ENCODE data around the gene FSCN2. TPM values are rescaled to one million over a fixed set of nuclear protein-coding genes. Genes with fewer than 3 reads are reported as not detected.
A peak's percentile ranks its signal among the peaks of the same experiment; 100 is the strongest.

FSCN2 gene
- total and polyA plus RNA-seq, 2 experiments from 2014 or later, result 0.13 to 1.6 TPM

DNA sequence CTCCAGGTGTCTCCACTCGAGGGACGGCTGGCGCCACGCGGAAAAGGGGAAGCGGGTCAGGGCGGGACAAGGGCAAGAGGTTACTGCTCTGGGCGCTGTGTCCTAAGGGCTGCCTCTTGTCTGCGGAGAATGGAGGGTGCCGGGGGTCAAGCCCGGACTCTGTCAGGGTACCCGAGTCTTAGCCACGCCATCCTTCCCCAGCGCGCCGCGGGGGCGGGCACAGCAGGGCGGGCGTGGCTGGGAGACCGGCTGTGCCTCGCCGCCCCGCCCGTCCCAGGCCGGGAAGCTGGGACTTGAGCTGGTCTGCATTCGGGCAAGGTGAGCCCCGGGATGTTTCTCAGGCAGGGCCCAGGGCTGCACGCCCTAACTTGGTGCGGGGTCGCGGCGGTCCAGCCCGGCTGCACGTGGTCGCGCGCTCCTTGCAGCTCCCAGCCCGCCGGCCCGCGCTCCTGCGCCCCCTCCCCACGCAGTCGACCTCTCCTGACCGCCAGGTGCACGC lies 9.3 kb upstream of the FSCN2 start:
- Histone ChIP-seq H3K27me3 (ENCODE audit: insufficient read depth) (peaks cover 46% of the 10 kb centered on the region), H4K20me1 (replicated peaks; ENCODE audit: insufficient read depth) (peaks cover 7% of the 10 kb centered on the region; the same call in 1 of the 2 replicates), H3K79me2 (replicated peaks; ENCODE audit: insufficient read depth) (peaks cover 17% of the 10 kb centered on the region), H3K4me3 (peak overlapping the region; percentile 65), H3K36me3 (ENCODE audit: insufficient read depth) (no peaks in the 10 kb centered on the region), H3K4me1 (ENCODE audit: insufficient read depth) (peaks cover 22% of the 10 kb centered on the region), H3F3A (replicated peaks; ENCODE audit: low read depth) (peaks cover 15% of the 10 kb centered on the region), H2AFZ (peak overlapping the region; percentile 86; the same call in 1 of the 2 replicates), H3K4me2 (peak overlapping the region; percentile 84), H3K9me2 (ENCODE audit: insufficient read depth) (no peaks in the 10 kb centered on the region), H3K27ac (ENCODE audit: low read depth) (no peak overlapping the region)
- peaks cover 54% of the 10 kb centered on the region for H3K27me3 Mint-ChIP-seq (ENCODE audit: insufficient read depth, low read depth, poor library complexity)
- H3K27ac Mint-ChIP-seq, result no peak overlapping the region
- ATAC-seq, result peak; percentile 22
- peaks cover 18% of the 10 kb centered on the region for H3K4me1 Mint-ChIP-seq
- H3K4me3 Mint-ChIP-seq, result peak overlapping the region; percentile 57
- H3K36me3 Mint-ChIP-seq (ENCODE audit: low read depth), result no peaks in the 10 kb centered on the region; the same call in 2 of the 3 replicates
- peak; percentile 61 for DNase-seq (ENCODE audit: low spot score)
- no peaks in the 10 kb centered on the region; the same call in 1 of the 3 replicates for H3K9me3 Mint-ChIP-seq
- TF ChIP-seq EZH2phosphoT487 (IDR thresholded peaks at IDR 0.05; ENCODE audit: unreplicated experiment) (no peak), CREB1 (CRISPR knock-in tag; IDR thresholded peaks at IDR 0.05; ENCODE audit: low read depth) (no peak), NANOG (IDR thresholded peaks at IDR 0.05; ENCODE audit: borderline replicate concordance) (no peak), POLR2AphosphoS5 (IDR thresholded peaks at IDR 0.05; ENCODE audit: low read depth) (no peak), STAT1 (IDR thresholded peaks at IDR 0.05; ENCODE audit: unreplicated experiment) (no peak), JUNB (IDR thresholded peaks at IDR 0.05; ENCODE audit: unreplicated experiment) (no peak), ZNF114 (CRISPR knock-in tag; IDR thresholded peaks at IDR 0.05) (no peak), EZH2 (IDR thresholded peaks at IDR 0.05; ENCODE audit: low read depth, unreplicated experiment) (no peak), ZNF331 (CRISPR knock-in tag; IDR thresholded peaks at IDR 0.05; ENCODE audit: low read depth) (no peak)
- TF ChIP-seq, protein P1, sequence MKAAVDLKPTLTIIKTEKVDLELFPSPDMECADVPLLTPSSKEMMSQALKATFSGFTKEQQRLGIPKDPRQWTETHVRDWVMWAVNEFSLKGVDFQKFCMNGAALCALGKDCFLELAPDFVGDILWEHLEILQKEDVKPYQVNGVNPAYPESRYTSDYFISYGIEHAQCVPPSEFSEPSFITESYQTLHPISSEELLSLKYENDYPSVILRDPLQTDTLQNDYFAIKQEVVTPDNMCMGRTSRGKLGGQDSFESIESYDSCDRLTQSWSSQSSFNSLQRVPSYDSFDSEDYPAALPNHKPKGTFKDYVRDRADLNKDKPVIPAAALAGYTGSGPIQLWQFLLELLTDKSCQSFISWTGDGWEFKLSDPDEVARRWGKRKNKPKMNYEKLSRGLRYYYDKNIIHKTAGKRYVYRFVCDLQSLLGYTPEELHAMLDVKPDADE (IDR thresholded peaks at IDR 0.05), result no peak
- TF ChIP-seq, protein P2, sequence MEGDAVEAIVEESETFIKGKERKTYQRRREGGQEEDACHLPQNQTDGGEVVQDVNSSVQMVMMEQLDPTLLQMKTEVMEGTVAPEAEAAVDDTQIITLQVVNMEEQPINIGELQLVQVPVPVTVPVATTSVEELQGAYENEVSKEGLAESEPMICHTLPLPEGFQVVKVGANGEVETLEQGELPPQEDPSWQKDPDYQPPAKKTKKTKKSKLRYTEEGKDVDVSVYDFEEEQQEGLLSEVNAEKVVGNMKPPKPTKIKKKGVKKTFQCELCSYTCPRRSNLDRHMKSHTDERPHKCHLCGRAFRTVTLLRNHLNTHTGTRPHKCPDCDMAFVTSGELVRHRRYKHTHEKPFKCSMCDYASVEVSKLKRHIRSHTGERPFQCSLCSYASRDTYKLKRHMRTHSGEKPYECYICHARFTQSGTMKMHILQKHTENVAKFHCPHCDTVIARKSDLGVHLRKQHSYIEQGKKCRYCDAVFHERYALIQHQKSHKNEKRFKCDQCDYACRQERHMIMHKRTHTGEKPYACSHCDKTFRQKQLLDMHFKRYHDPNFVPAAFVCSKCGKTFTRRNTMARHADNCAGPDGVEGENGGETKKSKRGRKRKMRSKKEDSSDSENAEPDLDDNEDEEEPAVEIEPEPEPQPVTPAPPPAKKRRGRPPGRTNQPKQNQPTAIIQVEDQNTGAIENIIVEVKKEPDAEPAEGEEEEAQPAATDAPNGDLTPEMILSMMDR (conservative IDR thresholded peaks at IDR 0.05; ENCODE audit: low read depth in 2 of 2), result no peak
- TF ChIP-seq, protein P3, sequence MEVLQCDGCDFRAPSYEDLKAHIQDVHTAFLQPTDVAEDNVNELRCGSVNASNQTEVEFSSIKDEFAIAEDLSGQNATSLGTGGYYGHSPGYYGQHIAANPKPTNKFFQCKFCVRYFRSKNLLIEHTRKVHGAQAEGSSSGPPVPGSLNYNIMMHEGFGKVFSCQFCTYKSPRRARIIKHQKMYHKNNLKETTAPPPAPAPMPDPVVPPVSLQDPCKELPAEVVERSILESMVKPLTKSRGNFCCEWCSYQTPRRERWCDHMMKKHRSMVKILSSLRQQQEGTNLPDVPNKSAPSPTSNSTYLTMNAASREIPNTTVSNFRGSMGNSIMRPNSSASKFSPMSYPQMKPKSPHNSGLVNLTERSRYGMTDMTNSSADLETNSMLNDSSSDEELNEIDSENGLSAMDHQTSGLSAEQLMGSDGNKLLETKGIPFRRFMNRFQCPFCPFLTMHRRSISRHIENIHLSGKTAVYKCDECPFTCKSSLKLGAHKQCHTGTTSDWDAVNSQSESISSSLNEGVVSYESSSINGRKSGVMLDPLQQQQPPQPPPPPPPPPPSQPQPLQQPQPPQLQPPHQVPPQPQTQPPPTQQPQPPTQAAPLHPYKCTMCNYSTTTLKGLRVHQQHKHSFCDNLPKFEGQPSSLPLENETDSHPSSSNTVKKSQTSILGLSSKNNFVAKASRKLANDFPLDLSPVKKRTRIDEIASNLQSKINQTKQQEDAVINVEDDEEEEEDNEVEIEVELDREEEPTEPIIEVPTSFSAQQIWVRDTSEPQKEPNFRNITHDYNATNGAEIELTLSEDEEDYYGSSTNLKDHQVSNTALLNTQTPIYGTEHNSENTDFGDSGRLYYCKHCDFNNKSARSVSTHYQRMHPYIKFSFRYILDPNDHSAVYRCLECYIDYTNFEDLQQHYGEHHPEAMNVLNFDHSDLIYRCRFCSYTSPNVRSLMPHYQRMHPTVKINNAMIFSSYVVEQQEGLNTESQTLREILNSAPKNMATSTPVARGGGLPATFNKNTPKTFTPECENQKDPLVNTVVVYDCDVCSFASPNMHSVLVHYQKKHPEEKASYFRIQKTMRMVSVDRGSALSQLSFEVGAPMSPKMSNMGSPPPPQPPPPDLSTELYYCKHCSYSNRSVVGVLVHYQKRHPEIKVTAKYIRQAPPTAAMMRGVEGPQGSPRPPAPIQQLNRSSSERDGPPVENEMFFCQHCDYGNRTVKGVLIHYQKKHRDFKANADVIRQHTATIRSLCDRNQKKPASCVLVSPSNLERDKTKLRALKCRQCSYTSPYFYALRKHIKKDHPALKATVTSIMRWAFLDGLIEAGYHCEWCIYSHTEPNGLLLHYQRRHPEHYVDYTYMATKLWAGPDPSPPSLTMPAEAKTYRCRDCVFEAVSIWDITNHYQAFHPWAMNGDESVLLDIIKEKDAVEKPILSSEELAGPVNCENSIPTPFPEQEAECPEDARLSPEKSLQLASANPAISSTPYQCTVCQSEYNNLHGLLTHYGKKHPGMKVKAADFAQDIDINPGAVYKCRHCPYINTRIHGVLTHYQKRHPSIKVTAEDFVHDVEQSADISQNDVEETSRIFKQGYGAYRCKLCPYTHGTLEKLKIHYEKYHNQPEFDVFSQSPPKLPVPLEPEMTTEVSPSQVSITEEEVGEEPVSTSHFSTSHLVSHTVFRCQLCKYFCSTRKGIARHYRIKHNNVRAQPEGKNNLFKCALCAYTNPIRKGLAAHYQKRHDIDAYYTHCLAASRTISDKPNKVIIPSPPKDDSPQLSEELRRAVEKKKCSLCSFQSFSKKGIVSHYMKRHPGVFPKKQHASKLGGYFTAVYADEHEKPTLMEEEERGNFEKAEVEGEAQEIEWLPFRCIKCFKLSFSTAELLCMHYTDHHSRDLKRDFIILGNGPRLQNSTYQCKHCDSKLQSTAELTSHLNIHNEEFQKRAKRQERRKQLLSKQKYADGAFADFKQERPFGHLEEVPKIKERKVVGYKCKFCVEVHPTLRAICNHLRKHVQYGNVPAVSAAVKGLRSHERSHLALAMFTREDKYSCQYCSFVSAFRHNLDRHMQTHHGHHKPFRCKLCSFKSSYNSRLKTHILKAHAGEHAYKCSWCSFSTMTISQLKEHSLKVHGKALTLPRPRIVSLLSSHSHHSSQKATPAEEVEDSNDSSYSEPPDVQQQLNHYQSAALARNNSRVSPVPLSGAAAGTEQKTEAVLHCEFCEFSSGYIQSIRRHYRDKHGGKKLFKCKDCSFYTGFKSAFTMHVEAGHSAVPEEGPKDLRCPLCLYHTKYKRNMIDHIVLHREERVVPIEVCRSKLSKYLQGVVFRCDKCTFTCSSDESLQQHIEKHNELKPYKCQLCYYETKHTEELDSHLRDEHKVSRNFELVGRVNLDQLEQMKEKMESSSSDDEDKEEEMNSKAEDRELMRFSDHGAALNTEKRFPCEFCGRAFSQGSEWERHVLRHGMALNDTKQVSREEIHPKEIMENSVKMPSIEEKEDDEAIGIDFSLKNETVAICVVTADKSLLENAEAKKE (CRISPR knock-in tag; IDR thresholded peaks at IDR 0.05), result no peak
- TF ChIP-seq, protein P4, sequence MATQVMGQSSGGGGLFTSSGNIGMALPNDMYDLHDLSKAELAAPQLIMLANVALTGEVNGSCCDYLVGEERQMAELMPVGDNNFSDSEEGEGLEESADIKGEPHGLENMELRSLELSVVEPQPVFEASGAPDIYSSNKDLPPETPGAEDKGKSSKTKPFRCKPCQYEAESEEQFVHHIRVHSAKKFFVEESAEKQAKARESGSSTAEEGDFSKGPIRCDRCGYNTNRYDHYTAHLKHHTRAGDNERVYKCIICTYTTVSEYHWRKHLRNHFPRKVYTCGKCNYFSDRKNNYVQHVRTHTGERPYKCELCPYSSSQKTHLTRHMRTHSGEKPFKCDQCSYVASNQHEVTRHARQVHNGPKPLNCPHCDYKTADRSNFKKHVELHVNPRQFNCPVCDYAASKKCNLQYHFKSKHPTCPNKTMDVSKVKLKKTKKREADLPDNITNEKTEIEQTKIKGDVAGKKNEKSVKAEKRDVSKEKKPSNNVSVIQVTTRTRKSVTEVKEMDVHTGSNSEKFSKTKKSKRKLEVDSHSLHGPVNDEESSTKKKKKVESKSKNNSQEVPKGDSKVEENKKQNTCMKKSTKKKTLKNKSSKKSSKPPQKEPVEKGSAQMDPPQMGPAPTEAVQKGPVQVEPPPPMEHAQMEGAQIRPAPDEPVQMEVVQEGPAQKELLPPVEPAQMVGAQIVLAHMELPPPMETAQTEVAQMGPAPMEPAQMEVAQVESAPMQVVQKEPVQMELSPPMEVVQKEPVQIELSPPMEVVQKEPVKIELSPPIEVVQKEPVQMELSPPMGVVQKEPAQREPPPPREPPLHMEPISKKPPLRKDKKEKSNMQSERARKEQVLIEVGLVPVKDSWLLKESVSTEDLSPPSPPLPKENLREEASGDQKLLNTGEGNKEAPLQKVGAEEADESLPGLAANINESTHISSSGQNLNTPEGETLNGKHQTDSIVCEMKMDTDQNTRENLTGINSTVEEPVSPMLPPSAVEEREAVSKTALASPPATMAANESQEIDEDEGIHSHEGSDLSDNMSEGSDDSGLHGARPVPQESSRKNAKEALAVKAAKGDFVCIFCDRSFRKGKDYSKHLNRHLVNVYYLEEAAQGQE (IDR thresholded peaks at IDR 0.05; ENCODE audit: unreplicated experiment), result no peak
